GM23338 (cell line): Measurements from ENCODE around the gene CDK14. TPM values are rescaled to one million over a fixed set of nuclear protein-coding genes. Genes with fewer than 3 reads are reported as not detected.
"Not testable (repeated sequence)": the region's sequence is repeated elsewhere in the genome, so short reads cannot be mapped to it uniquely, and the experiment has no call there.

Experiments used
- ATAC-seq: fragments of 200-7000 bp; cut with Tn5 transposase; 3 replicates; pipeline ENCODE4 v1.9.1; 2020
- DNase-seq: peaks from one replicate; pipeline ENCODE4 v3.0.0-alpha.2; 2015; ENCODE audit warnings: low spot score
- H2AFZ ChIP-seq: fragments of 200-600 bp; sonication (generic); 2 replicates; pipeline ENCODE4 v1.8.0; 2016; ENCODE audit warnings: antibody characterized with exemption, mild to moderate bottlenecking, moderate library complexity
- H3F3A ChIP-seq: fragments of 200-600 bp; sonication (generic); replicated peaks from 2 replicates; pipeline ENCODE4 v1.8.0; 2017; ENCODE audit warnings: antibody characterized with exemption, mixed run types, low read depth
- H3K27ac ChIP-seq: fragments of 200-600 bp; sonication (generic); 2 replicates; pipeline ENCODE4 v1.6.1; 2016; ENCODE audit warnings: low read depth
- H3K27me3 ChIP-seq: fragments of 200-600 bp; sonication (generic); 2 replicates; pipeline ENCODE4 v1.8.0; 2016; ENCODE audit warnings: mild to moderate bottlenecking, mixed run types, moderate library complexity; ENCODE audit not compliant: insufficient read depth
- H3K36me3 ChIP-seq: fragments of 200-600 bp; sonication (generic); 2 replicates; pipeline ENCODE4 v1.8.0; 2016; ENCODE audit warnings: mild to moderate bottlenecking; ENCODE audit not compliant: insufficient read depth
- H3K4me1 ChIP-seq: fragments of 200-600 bp; sonication (generic); 2 replicates; pipeline ENCODE4 v1.8.0; 2016; ENCODE audit warnings: mild to moderate bottlenecking, moderate library complexity; ENCODE audit not compliant: insufficient read depth
- H3K4me2 ChIP-seq: fragments of 200-600 bp; sonication (generic); 2 replicates; pipeline ENCODE4 v1.7.1; 2017; ENCODE audit warnings: mixed run types
- H3K4me3 ChIP-seq: fragments of 200-600 bp; sonication (generic); 2 replicates; pipeline ENCODE4 v1.6.1; 2016; ENCODE audit warnings: mixed run types
- H3K79me2 ChIP-seq: fragments of 200-600 bp; sonication (generic); replicated peaks from 2 replicates; pipeline ENCODE4 v1.8.0; 2017; ENCODE audit warnings: mild to moderate bottlenecking; ENCODE audit not compliant: insufficient read depth
- H3K9me2 ChIP-seq: fragments of 200-600 bp; sonication (generic); 2 replicates; pipeline ENCODE4 v1.8.0; 2017; ENCODE audit not compliant: insufficient read depth
- H4K20me1 ChIP-seq: fragments of 200-600 bp; sonication (generic); replicated peaks from 2 replicates; pipeline ENCODE4 v1.8.0; 2017; ENCODE audit warnings: mild to moderate bottlenecking; ENCODE audit not compliant: insufficient read depth
- H3K27ac Mint-ChIP-seq: 2 replicates; pipeline ENCODE4 v1.8.0; 2020; ENCODE audit warnings: inconsistent platforms, mild to moderate bottlenecking, moderate library complexity, mixed read lengths
- H3K27me3 Mint-ChIP-seq: 3 replicates; pipeline ENCODE4 v1.8.0; 2022; ENCODE audit warnings: low read depth, mild to moderate bottlenecking, moderate library complexity, mixed read lengths, inconsistent platforms; ENCODE audit not compliant: insufficient read depth, poor library complexity
- H3K36me3 Mint-ChIP-seq: 3 replicates; pipeline ENCODE4 v1.8.0; 2021; ENCODE audit warnings: low read depth, mild to moderate bottlenecking, inconsistent platforms, moderate library complexity, mixed read lengths
- H3K4me1 Mint-ChIP-seq: 3 replicates; pipeline ENCODE4 v1.8.0; 2020; ENCODE audit warnings: mild to moderate bottlenecking, inconsistent platforms, mixed read lengths
- H3K4me3 Mint-ChIP-seq: 3 replicates; pipeline ENCODE4 v1.8.0; 2021; ENCODE audit warnings: moderate library complexity, mild to moderate bottlenecking, inconsistent platforms, mixed read lengths
- H3K9me3 Mint-ChIP-seq: 3 replicates; pipeline ENCODE4 v1.8.0; 2020; ENCODE audit warnings: moderate library complexity, mild to moderate bottlenecking, inconsistent platforms, mixed read lengths
- CREB1 ChIP-seq: fragments of 250-450 bp; sonication (Bioruptor Pico); IDR thresholded peaks from 2 replicates; pipeline ENCODE4 v1.5.0; 2020; ENCODE audit warnings: low read depth, mild to moderate bottlenecking, moderate library complexity
- EZH2phosphoT487 ChIP-seq: fragments of 200-600 bp; sonication (generic); IDR thresholded peaks from one replicate; pipeline ENCODE4 v1.8.1; 2018; ENCODE audit warnings: antibody characterized with exemption; ENCODE audit not compliant: unreplicated experiment
- JUNB ChIP-seq: IDR thresholded peaks from one replicate; pipeline ENCODE4 v1.6.1; 2016; ENCODE audit warnings: antibody characterized with exemption; ENCODE audit not compliant: unreplicated experiment
- NANOG ChIP-seq: IDR thresholded peaks from 2 replicates; pipeline ENCODE4 v1.6.1; 2016; ENCODE audit warnings: antibody characterized with exemption, borderline replicate concordance
- ZNF114 ChIP-seq: fragments of 250-450 bp; sonication (Bioruptor Pico); IDR thresholded peaks from 2 replicates; pipeline ENCODE4 v1.5.0; 2020; ENCODE audit warnings: mild to moderate bottlenecking, moderate library complexity
- ZNF331 ChIP-seq: fragments of 250-450 bp; sonication (Bioruptor Pico); IDR thresholded peaks from 2 replicates; pipeline ENCODE4 v1.5.0; 2020; ENCODE audit warnings: low read depth, mild to moderate bottlenecking, moderate library complexity
- polyA plus RNA-seq: library from polyadenylated mRNA; unstranded; fragments of >200 nt; fragmentation: Nextera tagmentation; extraction: Ambion mirVana; gene quantifications from 2 replicates; pipeline ENCODE4 v1.2.1, GENCODE V29; 2016
- total RNA-seq: library from RNA; depleted of rRNA; stranded (reverse); fragments of >200 nt; shearing (Covaris generic); gene quantifications from 2 replicates; pipeline ENCODE4 v1.2.3, GENCODE V29; 2014
- TF ChIP-seq, protein P1 (sequence below): fragments of 250-450 bp; sonication (Bioruptor Pico); IDR thresholded peaks from 2 replicates; pipeline ENCODE4 v1.5.0; 2020; ENCODE audit warnings: mild to moderate bottlenecking, moderate library complexity

CDK14 gene
- total and polyA plus RNA-seq, 2 experiments from 2014 or later, result 11.2 to 24.0 TPM

DNA sequence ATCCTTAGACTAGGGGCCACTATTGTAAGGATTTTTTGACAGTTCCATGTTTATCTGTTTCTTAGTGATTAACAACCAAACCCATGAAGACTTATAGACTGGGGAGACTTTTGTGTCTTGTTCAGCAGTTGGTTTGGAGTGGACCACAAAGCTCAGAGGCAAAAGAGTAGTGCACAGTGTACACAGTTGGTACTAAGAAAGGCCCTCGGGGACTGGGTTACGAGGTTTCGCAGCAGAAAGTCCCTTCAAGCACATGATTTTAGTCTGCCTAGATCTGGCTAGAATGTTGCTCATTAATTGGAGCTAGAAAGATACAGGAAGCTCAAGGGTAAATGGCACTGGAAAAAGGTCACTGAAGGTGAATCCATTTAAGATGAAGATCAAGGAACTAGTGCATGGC, 35.4 kb downstream of the CDK14 start (continued):
- TF ChIP-seq, protein P1, sequence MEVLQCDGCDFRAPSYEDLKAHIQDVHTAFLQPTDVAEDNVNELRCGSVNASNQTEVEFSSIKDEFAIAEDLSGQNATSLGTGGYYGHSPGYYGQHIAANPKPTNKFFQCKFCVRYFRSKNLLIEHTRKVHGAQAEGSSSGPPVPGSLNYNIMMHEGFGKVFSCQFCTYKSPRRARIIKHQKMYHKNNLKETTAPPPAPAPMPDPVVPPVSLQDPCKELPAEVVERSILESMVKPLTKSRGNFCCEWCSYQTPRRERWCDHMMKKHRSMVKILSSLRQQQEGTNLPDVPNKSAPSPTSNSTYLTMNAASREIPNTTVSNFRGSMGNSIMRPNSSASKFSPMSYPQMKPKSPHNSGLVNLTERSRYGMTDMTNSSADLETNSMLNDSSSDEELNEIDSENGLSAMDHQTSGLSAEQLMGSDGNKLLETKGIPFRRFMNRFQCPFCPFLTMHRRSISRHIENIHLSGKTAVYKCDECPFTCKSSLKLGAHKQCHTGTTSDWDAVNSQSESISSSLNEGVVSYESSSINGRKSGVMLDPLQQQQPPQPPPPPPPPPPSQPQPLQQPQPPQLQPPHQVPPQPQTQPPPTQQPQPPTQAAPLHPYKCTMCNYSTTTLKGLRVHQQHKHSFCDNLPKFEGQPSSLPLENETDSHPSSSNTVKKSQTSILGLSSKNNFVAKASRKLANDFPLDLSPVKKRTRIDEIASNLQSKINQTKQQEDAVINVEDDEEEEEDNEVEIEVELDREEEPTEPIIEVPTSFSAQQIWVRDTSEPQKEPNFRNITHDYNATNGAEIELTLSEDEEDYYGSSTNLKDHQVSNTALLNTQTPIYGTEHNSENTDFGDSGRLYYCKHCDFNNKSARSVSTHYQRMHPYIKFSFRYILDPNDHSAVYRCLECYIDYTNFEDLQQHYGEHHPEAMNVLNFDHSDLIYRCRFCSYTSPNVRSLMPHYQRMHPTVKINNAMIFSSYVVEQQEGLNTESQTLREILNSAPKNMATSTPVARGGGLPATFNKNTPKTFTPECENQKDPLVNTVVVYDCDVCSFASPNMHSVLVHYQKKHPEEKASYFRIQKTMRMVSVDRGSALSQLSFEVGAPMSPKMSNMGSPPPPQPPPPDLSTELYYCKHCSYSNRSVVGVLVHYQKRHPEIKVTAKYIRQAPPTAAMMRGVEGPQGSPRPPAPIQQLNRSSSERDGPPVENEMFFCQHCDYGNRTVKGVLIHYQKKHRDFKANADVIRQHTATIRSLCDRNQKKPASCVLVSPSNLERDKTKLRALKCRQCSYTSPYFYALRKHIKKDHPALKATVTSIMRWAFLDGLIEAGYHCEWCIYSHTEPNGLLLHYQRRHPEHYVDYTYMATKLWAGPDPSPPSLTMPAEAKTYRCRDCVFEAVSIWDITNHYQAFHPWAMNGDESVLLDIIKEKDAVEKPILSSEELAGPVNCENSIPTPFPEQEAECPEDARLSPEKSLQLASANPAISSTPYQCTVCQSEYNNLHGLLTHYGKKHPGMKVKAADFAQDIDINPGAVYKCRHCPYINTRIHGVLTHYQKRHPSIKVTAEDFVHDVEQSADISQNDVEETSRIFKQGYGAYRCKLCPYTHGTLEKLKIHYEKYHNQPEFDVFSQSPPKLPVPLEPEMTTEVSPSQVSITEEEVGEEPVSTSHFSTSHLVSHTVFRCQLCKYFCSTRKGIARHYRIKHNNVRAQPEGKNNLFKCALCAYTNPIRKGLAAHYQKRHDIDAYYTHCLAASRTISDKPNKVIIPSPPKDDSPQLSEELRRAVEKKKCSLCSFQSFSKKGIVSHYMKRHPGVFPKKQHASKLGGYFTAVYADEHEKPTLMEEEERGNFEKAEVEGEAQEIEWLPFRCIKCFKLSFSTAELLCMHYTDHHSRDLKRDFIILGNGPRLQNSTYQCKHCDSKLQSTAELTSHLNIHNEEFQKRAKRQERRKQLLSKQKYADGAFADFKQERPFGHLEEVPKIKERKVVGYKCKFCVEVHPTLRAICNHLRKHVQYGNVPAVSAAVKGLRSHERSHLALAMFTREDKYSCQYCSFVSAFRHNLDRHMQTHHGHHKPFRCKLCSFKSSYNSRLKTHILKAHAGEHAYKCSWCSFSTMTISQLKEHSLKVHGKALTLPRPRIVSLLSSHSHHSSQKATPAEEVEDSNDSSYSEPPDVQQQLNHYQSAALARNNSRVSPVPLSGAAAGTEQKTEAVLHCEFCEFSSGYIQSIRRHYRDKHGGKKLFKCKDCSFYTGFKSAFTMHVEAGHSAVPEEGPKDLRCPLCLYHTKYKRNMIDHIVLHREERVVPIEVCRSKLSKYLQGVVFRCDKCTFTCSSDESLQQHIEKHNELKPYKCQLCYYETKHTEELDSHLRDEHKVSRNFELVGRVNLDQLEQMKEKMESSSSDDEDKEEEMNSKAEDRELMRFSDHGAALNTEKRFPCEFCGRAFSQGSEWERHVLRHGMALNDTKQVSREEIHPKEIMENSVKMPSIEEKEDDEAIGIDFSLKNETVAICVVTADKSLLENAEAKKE (CRISPR knock-in tag), result no peak
- TF ChIP-seq NANOG (no peak), ZNF114 (no peak), EZH2phosphoT487 (no peak), CREB1 (CRISPR knock-in tag) (no peak), JUNB (no peak), ZNF331 (CRISPR knock-in tag) (no peak)

DNA sequence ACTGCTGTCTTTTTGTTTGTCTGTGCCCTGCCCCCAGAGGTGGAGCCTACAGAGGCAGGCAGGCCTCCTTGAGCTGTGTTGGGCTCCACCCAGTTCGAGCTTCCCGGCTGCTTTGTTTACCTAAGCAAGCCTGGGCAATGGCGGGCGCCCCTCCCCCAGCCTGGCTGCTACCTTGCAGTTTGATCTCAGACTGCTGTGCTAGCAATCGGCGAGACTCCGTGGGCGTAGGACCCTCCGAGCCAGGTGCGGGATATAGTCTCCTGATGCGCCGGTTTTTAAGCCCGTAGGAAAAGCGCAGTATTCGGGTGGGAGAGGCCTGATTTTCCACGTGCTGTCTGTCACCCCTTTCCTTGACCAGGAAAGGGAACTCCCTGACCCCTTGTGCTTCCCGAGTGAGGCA, 43.6 kb downstream of the CDK14 start:
- H3K36me3 ChIP-seq, H3K9me2 ChIP-seq, H3K27me3 Mint-ChIP-seq, ATAC-seq, H3K27me3 ChIP-seq, H3F3A ChIP-seq, DNase-seq, H2AFZ ChIP-seq, H3K27ac ChIP-seq, H4K20me1 ChIP-seq: not testable (repeated sequence)
- Histone ChIP-seq H3K4me1 (peaks cover 11% of the 10 kb centered on the region; the same call in 1 of the 2 replicates), H3K4me2 (peak overlapping the region; percentile 60; the same call in 1 of the 2 replicates), H3K79me2 (peaks cover 26% of the 10 kb centered on the region), H3K4me3 (peak overlapping the region; percentile 34; the same call in 1 of the 2 replicates)
- peak overlapping the region; percentile 90; the same call in 1 of the 2 replicates for H3K27ac Mint-ChIP-seq
- peaks cover 49% of the 10 kb centered on the region for H3K9me3 Mint-ChIP-seq
- H3K36me3 Mint-ChIP-seq, result peaks cover 54% of the 10 kb centered on the region
- H3K4me1 Mint-ChIP-seq, result peaks cover 17% of the 10 kb centered on the region
- H3K4me3 Mint-ChIP-seq, result peak overlapping the region; percentile 50; the same call in 2 of the 3 replicates
